Activated CD8-positive, alpha-beta memory T cell treated with anti-CD3 and anti-CD28 coated beads for 4 hours (primary cell): ENCODE data around the gene CTAG1B.
"Not testable (repeated sequence)": the region's sequence is repeated elsewhere in the genome, so short reads cannot be mapped to it uniquely, and the experiment has no call there.

Experiments
- DNase-seq, 2 donors: peaks; one replicate each; pipeline ENCODE4 v3.0.0-alpha.2; 2020; ENCODE audit warnings: low read depth in 2 of 2

The CTAG1B gene

GRCh38 chrX:154619182-154619581, at the start of gene CTAG1B:
CTAG1B (minus strand) TSS chrX:154619282; CDS start chrX:154619218, 64 bp downstream.
- DNase-seq, result not testable (repeated sequence)

GRCh38 chrX:154661899-154662298, 42.8 kb upstream of the CTAG1B start:
- DNase-seq, result no peak

GRCh38 chrX:154661170-154661569, 42.1 kb upstream of the CTAG1B start:
- no peak for DNase-seq

DNA sequence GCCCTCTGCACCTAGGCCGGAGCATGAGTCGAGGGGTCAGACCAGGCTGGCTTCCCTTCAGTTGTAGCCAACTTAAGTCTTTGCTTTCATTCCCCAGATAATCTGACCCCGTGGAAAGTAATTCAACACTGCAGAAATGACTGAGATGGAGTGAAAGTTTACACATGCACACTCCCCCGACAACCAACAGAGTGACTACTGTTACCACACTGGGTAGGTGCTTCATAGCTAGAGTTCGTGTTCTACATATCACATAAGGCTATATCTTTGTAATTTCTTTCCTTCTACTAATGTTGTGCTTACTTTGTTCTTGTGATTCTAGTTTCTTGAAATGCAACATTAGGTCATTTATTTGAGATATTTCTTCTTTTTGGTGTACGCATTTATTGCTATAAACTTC, 41.5 kb upstream of the CTAG1B start:
- no peak for DNase-seq

- DNase-seq, result no peak
Observed at GRCh38 chrX:154658957-154659356, 39.9 kb upstream of the CTAG1B start.

DNA sequence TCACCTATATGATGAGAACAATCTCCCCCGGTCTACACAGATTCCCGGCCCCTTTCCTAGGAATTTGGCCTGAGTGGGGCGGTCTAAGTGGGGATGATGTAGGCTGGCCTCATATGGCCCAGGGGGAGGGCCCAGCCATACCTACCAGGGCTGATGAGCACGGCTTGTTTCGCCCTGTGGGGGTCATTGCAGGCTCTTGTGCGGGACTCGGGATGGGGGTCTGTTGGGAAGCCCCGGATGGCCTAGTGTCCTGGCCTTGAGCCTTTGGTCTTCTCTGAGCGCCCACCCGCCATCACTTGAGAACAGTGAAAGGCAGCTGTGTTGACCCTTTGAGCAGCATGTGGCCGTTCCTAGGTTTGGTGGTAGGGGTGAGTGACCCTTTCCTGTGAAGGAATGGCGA, 39.1 kb upstream of the CTAG1B start:
- DNase-seq, result no peak

GRCh38 chrX:154657226-154657805, 38.2 kb upstream of the CTAG1B start:
- no peak for DNase-seq

DNA sequence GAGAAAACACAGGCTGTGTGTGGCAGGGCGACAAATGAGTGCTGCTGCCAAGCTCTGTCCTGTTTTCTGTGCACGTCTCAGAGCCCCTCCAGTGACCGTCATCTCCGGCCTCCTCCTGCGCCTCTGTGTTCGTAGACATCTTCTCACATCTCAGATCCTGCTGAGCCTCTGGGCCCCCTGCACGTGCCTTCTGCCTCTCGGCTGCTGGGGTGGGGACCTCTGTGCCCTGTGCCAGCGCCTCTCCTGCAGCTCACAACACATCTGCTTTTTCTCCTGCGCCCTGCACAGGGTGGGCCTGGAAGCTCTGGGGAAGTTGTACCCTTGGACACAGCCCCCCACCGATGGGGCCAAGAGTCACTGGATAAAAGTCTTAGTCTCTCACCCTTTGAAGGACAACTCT, 36.7 kb upstream of the CTAG1B start:
- no peak for DNase-seq

GRCh38 chrX:154655346-154655745, 36.3 kb upstream of the CTAG1B start:
- DNase-seq, result no peak

DNA sequence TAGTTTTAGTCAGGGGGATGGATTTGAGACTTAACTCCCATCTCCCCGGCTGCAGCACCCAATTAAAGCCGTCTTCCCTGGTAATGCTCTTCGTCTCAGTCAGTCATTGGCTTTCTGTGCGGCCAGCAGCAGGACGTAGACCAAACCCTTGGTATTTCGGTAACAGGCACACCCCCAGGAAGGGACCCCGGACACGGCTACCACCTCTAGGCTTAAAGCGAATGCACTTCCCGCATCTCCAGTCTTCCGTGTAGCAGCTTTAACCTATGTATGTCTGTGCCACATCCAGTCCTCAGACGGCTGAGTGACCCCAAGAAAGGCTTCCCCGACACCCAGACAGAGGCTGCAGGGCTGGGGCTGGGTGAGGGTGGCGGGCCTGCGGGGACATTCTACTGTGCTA, 35.8 kb upstream of the CTAG1B start:
- no peak for DNase-seq

DNA sequence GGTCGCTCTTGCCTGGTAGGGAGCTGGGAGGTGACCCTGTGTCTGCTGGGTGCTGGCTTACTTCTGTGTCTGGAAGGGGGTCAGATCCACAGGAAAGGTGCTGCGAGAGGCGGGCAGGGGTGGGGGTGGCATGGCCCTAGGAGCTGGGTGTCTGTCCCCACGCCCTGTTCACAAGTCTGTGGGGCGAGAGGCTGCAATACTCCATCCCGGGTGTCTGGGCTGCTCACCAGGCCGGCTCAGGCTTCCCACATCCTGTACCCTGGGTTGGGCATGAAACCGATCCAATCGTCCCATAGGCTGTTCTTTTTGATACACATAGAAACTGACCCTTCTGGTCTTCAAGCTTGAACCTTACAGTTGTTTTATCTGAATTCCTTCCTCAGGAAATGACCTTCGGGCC, 35.3 kb upstream of the CTAG1B start:
- DNase-seq, result no peak

- not testable (repeated sequence) for DNase-seq
Observed at GRCh38 chrX:154653413-154653812, 34.3 kb upstream of the CTAG1B start, which contains the start of gene CTAG2. CTAG2 (minus strand) TSS chrX:154653579; CDS start chrX:154653515, 64 bp downstream.

- DNase-seq, result no peak
Observed at GRCh38 chrX:154653048-154653401, 33.9 kb upstream of the CTAG1B start.

GRCh38 chrX:154652311-154653047, 33.4 kb upstream of the CTAG1B start:
- no peak for DNase-seq

- DNase-seq, result no peak
Observed at GRCh38 chrX:154650221-154650510, 31.1 kb upstream of the CTAG1B start.

GRCh38 chrX:154649503-154650220, 30.6 kb upstream of the CTAG1B start:
- no peak for DNase-seq

- no peak for DNase-seq
Observed at GRCh38 chrX:154648931-154649330, 29.8 kb upstream of the CTAG1B start.

- not testable (repeated sequence) for DNase-seq
Observed at GRCh38 chrX:154645745-154646378, 26.8 kb upstream of the CTAG1B start.

DNA sequence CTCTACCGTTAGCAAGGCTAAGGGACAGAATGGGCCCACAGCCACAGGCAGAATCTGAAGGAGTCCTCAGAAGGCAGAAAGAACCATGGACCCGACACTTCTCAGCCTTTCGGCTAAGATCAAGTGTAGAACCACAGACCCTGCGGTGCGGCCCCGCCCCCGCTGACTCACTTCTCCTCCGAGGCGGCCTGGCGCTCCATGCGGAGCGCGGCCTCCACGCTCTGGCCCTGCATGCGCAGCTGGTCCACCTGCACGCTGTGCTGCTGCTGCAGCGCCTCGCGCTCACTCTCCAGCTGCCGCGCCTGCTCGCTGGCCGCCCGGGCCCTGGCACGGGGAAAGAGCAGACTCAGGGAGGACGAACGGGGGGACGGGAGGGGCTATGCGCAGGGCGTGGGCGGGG, 24.6 kb upstream of the CTAG1B start:
- DNase-seq, result not testable (repeated sequence)

- DNase-seq, result not testable (repeated sequence)
Observed at GRCh38 chrX:154641740-154642139, 22.7 kb upstream of the CTAG1B start.

- DNase-seq, result not testable (repeated sequence)
Observed at GRCh38 chrX:154633661-154634060, 14.6 kb upstream of the CTAG1B start.

GRCh38 chrX:154630949-154631348, 11.9 kb upstream of the CTAG1B start:
- not testable (repeated sequence) for DNase-seq

- not testable (repeated sequence) for DNase-seq
Observed at GRCh38 chrX:154628960-154629359, 9.9 kb upstream of the CTAG1B start.
